H1 (cell line): ENCODE measurements around the gene ITGB7. TPM values are rescaled to one million over a fixed set of nuclear protein-coding genes. Genes with fewer than 3 reads are reported as not detected.
"Not testable (repeated sequence)": the region's sequence is repeated elsewhere in the genome, so short reads cannot be mapped to it uniquely, and the experiment has no call there.

ENCODE experiments used
- CTCF ChIA-PET: fragments of 300-600 bp; sonication (Branson Sonifier 250); formaldehyde crosslinking; loops from one replicate; lab custom pipeline; 2021; ENCODE audit not compliant: partially characterized antibody; lab: Charles Lee
- POLR2A ChIA-PET: fragments of 300-600 bp; sonication (Branson Sonifier 250); formaldehyde crosslinking; loops from one replicate; lab custom pipeline; 2021; ENCODE audit warnings: inconsistent platforms; ENCODE audit not compliant: partially characterized antibody; lab: Charles Lee
- DNase-seq, 2 experiments: peaks; one replicate each; pipeline versions ENCODE4 v3.0.0 to v3.0.0-alpha.2; 2010 to 2022; ENCODE audit warnings: low spot score in 2 of 2, low read depth in 1 of 2, mixed read lengths in 1 of 2
- FAIRE-seq: peaks from 2 replicates; lab custom pipeline; 2011; peaks lifted over from hg19 to GRCh38; lab: Jason Lieb, UNC
- H2AFZ ChIP-seq: 2 replicates; pipeline ENCODE4 v1.8.1; 2012; ENCODE audit warnings: low read length, inconsistent platforms
- H2AK5ac ChIP-seq: 2 replicates; pipeline ENCODE4 v1.6.1; 2013; ENCODE audit warnings: low read depth, low read length
- H2BK120ac ChIP-seq: replicated peaks from 2 replicates; pipeline ENCODE3; 2013; ENCODE audit warnings: low read depth, low read length, inconsistent platforms
- H2BK12ac ChIP-seq: 2 replicates; pipeline ENCODE4 v1.6.1; 2013; ENCODE audit warnings: low read depth, low read length
- H2BK15ac ChIP-seq: 2 replicates; pipeline ENCODE4 v1.6.1; 2013; ENCODE audit warnings: low read length
- H2BK20ac ChIP-seq: 2 replicates; pipeline ENCODE4 v1.6.1; 2013; ENCODE audit warnings: low read length
- H2BK5ac ChIP-seq: 2 replicates; pipeline ENCODE4 v1.6.1; 2013; ENCODE audit warnings: low read depth, low read length
- H3K14ac ChIP-seq: 2 replicates; pipeline ENCODE4 v1.6.1; 2013; ENCODE audit warnings: inconsistent platforms; ENCODE audit not compliant: insufficient read length
- H3K18ac ChIP-seq: 2 replicates; pipeline ENCODE4 v1.6.1; 2013; ENCODE audit warnings: low read length; ENCODE audit errors: extremely low read depth
- H3K23ac ChIP-seq: 2 replicates; pipeline ENCODE4 v1.6.1; 2013; ENCODE audit warnings: inconsistent platforms; ENCODE audit not compliant: insufficient read length
- H3K23me2 ChIP-seq: 2 replicates; pipeline ENCODE4 v1.6.1; 2013; ENCODE audit warnings: low read depth, low read length
- H3K27ac ChIP-seq: 2 replicates; pipeline ENCODE4 v1.6.1; 2011; ENCODE audit warnings: low read depth, low read length, inconsistent platforms
- H3K27me3 ChIP-seq, 4 experiments: replicated peaks in 1 of 4; 1 replicate in 1 of 4; 2 replicates in 3 of 4; pipeline versions ENCODE4 v1.6.1 to v1.8.1; 2011 to 2013; ENCODE audit warnings: low read length in 3 of 4, mild to moderate bottlenecking in 3 of 4, inconsistent platforms in 2 of 4, mixed read lengths in 2 of 4, moderate library complexity in 1 of 4; ENCODE audit not compliant: control insufficient read depth in 3 of 4, insufficient read depth in 3 of 4; ENCODE audit errors: extremely low read depth in 1 of 4
- H3K36me3 ChIP-seq, 4 experiments: 2 replicates each; pipeline versions ENCODE4 v1.6.1 to v1.8.1; 2011 to 2013; ENCODE audit warnings: mild to moderate bottlenecking in 4 of 4, low read length in 3 of 4, moderate library complexity in 2 of 4, control low read depth in 1 of 4, inconsistent platforms in 1 of 4; ENCODE audit not compliant: insufficient read depth in 4 of 4, control insufficient read depth in 2 of 4
- H3K4ac ChIP-seq: replicated peaks from 2 replicates; pipeline ENCODE3; 2013; ENCODE audit warnings: low read length, low read depth, mixed read lengths, inconsistent platforms; ENCODE audit not compliant: insufficient read length
- H3K4me1 ChIP-seq, 4 experiments: replicated peaks in 1 of 4; 1 replicate in 1 of 4; 2 replicates in 3 of 4; pipeline versions ENCODE4 v1.6.1 to v1.8.1; 2011 to 2013; ENCODE audit warnings: low read length in 3 of 4, inconsistent platforms in 2 of 4, mixed read lengths in 1 of 4; ENCODE audit not compliant: insufficient read depth in 4 of 4, control insufficient read depth in 3 of 4
- H3K4me2 ChIP-seq, 2 experiments: 2 replicates each; pipeline versions ENCODE4 v1.6.1 to v1.8.1; 2011 to 2013; ENCODE audit warnings: low read depth in 2 of 2, low read length in 2 of 2, control low read depth in 1 of 2, inconsistent platforms in 1 of 2, mild to moderate bottlenecking in 1 of 2; ENCODE audit not compliant: insufficient read depth in 1 of 2
- H3K4me3 ChIP-seq, 4 experiments: fragments of 200-600, 300-600 bp in 1 of 4; sonication (generic), shearing (Covaris generic), sonication (Bioruptor Twin) in 1 of 4; 2 replicates each; pipeline versions ENCODE4 v1.5.1 to v1.8.1; 2011 to 2016; ENCODE audit warnings: low read length in 4 of 4, low read depth in 3 of 4, control low read depth in 2 of 4, inconsistent platforms in 2 of 4, mild to moderate bottlenecking in 2 of 4, mixed read lengths in 1 of 4, moderate library complexity in 1 of 4; ENCODE audit not compliant: insufficient read depth in 2 of 4; ENCODE audit errors: extremely low read depth in 1 of 4
- H3K56ac ChIP-seq: replicated peaks from 2 replicates; pipeline ENCODE3; 2013; ENCODE audit warnings: low read depth, mild to moderate bottlenecking, mixed read lengths, low read length, inconsistent platforms; ENCODE audit not compliant: insufficient read length
- H3K79me1 ChIP-seq: 2 replicates; pipeline ENCODE4 v1.6.1; 2013; ENCODE audit warnings: low read depth, low read length, control low read depth
- H3K79me2 ChIP-seq, 2 experiments: 2 replicates each; pipeline versions ENCODE4 v1.6.1 to v1.8.1; 2012 to 2013; ENCODE audit warnings: low read length in 2 of 2, mild to moderate bottlenecking in 2 of 2, inconsistent platforms in 1 of 2; ENCODE audit not compliant: insufficient read depth in 2 of 2, control insufficient read depth in 1 of 2
- H3K9ac ChIP-seq, 4 experiments: replicated peaks in 1 of 4; 1 replicate in 1 of 4; 2 replicates in 3 of 4; pipeline versions ENCODE4 v1.6.1 to v1.8.1; 2011 to 2013; ENCODE audit warnings: low read depth in 3 of 4, low read length in 3 of 4, control low read depth in 2 of 4, mild to moderate bottlenecking in 2 of 4, moderate library complexity in 2 of 4, inconsistent platforms in 1 of 4; ENCODE audit errors: extremely low read depth in 1 of 4
- H3K9me3 ChIP-seq, 2 experiments: 2 replicates each; pipeline versions ENCODE4 v1.6.1 to v1.8.1; 2012 to 2013; ENCODE audit warnings: mild to moderate bottlenecking in 2 of 2, moderate library complexity in 2 of 2, control low read depth in 1 of 2, inconsistent platforms in 1 of 2, low read depth in 1 of 2, low read length in 1 of 2, mixed read lengths in 1 of 2; ENCODE audit not compliant: insufficient read depth in 2 of 2
- H4K20me1 ChIP-seq, 2 experiments: replicated peaks in 1 of 2; 2 replicates each; pipeline versions ENCODE3 to v1.8.1; 2011 to 2013; ENCODE audit warnings: inconsistent platforms in 2 of 2, low read length in 2 of 2, mild to moderate bottlenecking in 1 of 2; ENCODE audit not compliant: insufficient read depth in 2 of 2, control insufficient read depth in 1 of 2
- H4K5ac ChIP-seq: 2 replicates; pipeline ENCODE4 v1.6.1; 2013; ENCODE audit warnings: low read length, low read depth, mixed read lengths, inconsistent platforms; ENCODE audit not compliant: insufficient read length
- H4K8ac ChIP-seq: 2 replicates; pipeline ENCODE4 v1.8.0; 2013; ENCODE audit warnings: mild to moderate bottlenecking, moderate library complexity, low read length, inconsistent platforms; ENCODE audit not compliant: insufficient read depth; ENCODE audit errors: extremely low read depth
- H4K91ac ChIP-seq: replicated peaks from 2 replicates; pipeline ENCODE3; 2013; ENCODE audit warnings: low read length, mixed read lengths, inconsistent platforms; ENCODE audit not compliant: insufficient read length
- WGBS, 2 experiments: shearing (Covaris generic) in 1 of 2; methylation state at CpG; one replicate each; pipeline versions ENCODE4 v1.1.6 to v1.1.7; 2013 to 2015; ENCODE audit warnings: low lambda C conversion rate in 2 of 2, mixed read lengths in 2 of 2, inconsistent platforms in 1 of 2, low coverage in 1 of 2, missing lambda C conversion rate in 1 of 2; ENCODE audit not compliant: insufficient replicate concordance in 2 of 2, insufficient coverage in 1 of 2, insufficient read length in 1 of 2; ENCODE audit errors: extremely low coverage in 1 of 2, missing lambda C conversion rate in 1 of 2; 5-methylcytosine and 5-hydroxymethylcytosine counted together
- polyA plus RNA-seq, 7 experiments: library from polyadenylated mRNA; depleted of rRNA in 3 of 7; stranded (reverse) in 5 of 7; unstranded in 2 of 7; fragments of >200 nt in 5 of 7; fragments of 200-250 nt in 2 of 7; gene quantifications; 1 replicate in 5 of 7; 2 replicates in 1 of 7; 4 replicates in 1 of 7; pipeline versions ENCODE4 v1.2.1 to v1.2.3, GENCODE V29; 2011 to 2013; ENCODE audit warnings: missing spikeins in 2 of 7, mixed read lengths in 2 of 7
- total RNA-seq: library from RNA; stranded (reverse); fragmentation: NEBNext Ultra II Directional; extraction: Animal tissue kit (Norgen Biotek cat#: 25700); gene quantifications from 2 replicates; pipeline ENCODE4 v1.2.1, GENCODE V29; 2021

ITGB7 gene
- total and polyA plus RNA-seq, 2 of the 8 experiments (the other 6 are each of a cell fraction or from before 2014, with no cell fraction given) = 0.35 to 0.54 TPM

DNA sequence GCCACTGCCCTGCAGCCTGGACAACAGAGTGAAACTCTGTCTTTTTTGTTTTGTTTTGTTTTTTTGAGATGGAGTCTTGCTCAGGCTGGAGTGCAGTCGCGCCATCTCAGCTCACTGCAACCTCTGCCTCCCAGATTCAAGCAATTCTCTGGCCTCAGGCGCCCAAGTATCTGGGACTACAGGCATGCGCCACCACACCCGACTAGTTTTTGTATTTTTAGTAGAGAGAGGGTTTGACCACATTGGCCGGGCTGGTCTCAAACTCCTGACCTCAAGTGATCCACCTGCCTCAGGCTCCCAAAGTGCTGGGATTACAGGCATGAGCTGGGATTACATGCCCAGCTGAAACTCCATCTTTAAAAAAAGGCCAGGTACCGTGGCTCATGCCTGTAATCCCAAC, 4.7 kb downstream of the ITGB7 start:
- H2BK5ac ChIP-seq, H3K9me3 ChIP-seq, H2BK12ac ChIP-seq, H4K20me1 ChIP-seq, H4K8ac ChIP-seq, H3K56ac ChIP-seq, H4K91ac ChIP-seq, H3K4me2 ChIP-seq, H3K14ac ChIP-seq, H3K4me3 ChIP-seq, H3K27ac ChIP-seq, H3K79me2 ChIP-seq, FAIRE-seq, H3K4me1 ChIP-seq, H2BK15ac ChIP-seq, H2BK20ac ChIP-seq, H3K23ac ChIP-seq, H3K9ac ChIP-seq, H4K5ac ChIP-seq, H3K36me3 ChIP-seq, H3K23me2 ChIP-seq, H2AK5ac ChIP-seq, H2BK120ac ChIP-seq, H3K18ac ChIP-seq, H3K79me1 ChIP-seq, H3K4ac ChIP-seq, H2AFZ ChIP-seq, DNase-seq: not testable (repeated sequence)
- CTCF ChIA-PET = interaction anchor here (1.5 to 22.3 kb wide), 7 partner anchors 10 to 136 kb away, joined by 3 to 573 read pairs (median 164); partner anchors contain the start of genes CSAD, ITGB7, MYG1 and PFDN5
- H3K27me3 ChIP-seq = peaks cover 0 to 16% (median 11%) of the 10 kb centered on the region in 4 experiments; a peak in 6 of 7 replicates
- POLR2A ChIA-PET = interaction anchor here (1.6 to 2.0 kb wide), 2 partner anchors 15 to 84 kb away, joined by 3 to 6 read pairs; no protein-coding TSS in a partner anchor
- WGBS, 2 experiments = 92% methylated on average over 7 of the region's 7 CpGs; no CpG with 5 or more reads in 1 of the 2 experiments
